OCI-LY1 (cell line): ENCODE results near the gene TTC28.
"Not testable (repeated sequence)": the region's sequence is repeated elsewhere in the genome, so short reads cannot be mapped to it uniquely, and the experiment has no call there.

Source experiments
- H2AFZ ChIP-seq: fragments of 200-600 bp; sonication (generic), shearing (Covaris generic); 2 replicates; pipeline ENCODE4 v1.6.0; 2014; ENCODE audit warnings: antibody characterized with exemption, mild to moderate bottlenecking, low read length
- H3F3A ChIP-seq: fragments of 200-600 bp; sonication (generic), shearing (Covaris generic); 2 replicates; pipeline ENCODE4 v1.6.0; 2014; ENCODE audit warnings: mild to moderate bottlenecking, antibody characterized with exemption, low read length, moderate library complexity; ENCODE audit not compliant: insufficient read depth
- H3K27ac ChIP-seq: fragments of 200-600 bp; sonication (generic); 2 replicates; pipeline ENCODE4 v1.5.1; 2014; ENCODE audit warnings: low read length, mixed run types, mild to moderate bottlenecking, low read depth; ENCODE audit not compliant: poor library complexity, severe bottlenecking
- H3K27me3 ChIP-seq: fragments of 200-600 bp; sonication (generic); 2 replicates; pipeline ENCODE4 v1.6.0; 2014; ENCODE audit warnings: antibody characterized with exemption, mild to moderate bottlenecking, low read length, moderate library complexity; ENCODE audit not compliant: insufficient read depth
- H3K36me3 ChIP-seq: fragments of 200-600 bp; sonication (generic); 2 replicates; pipeline ENCODE4 v1.6.1; 2014; ENCODE audit warnings: mild to moderate bottlenecking, antibody characterized with exemption, low read length, moderate library complexity, mixed read lengths; ENCODE audit not compliant: insufficient read depth
- H3K4me1 ChIP-seq: fragments of 200-600 bp; sonication (generic); 2 replicates; pipeline ENCODE4 v1.5.1; 2014; ENCODE audit warnings: mild to moderate bottlenecking, low read length, moderate library complexity; ENCODE audit not compliant: insufficient read depth, severe bottlenecking
- H3K4me2 ChIP-seq: fragments of 200-600 bp; sonication (generic), shearing (Covaris generic); 2 replicates; pipeline ENCODE4 v1.6.1; 2014; ENCODE audit warnings: low read length
- H3K4me3 ChIP-seq: fragments of 200-600 bp; sonication (generic); 2 replicates; pipeline ENCODE4 v1.5.1; 2014; ENCODE audit warnings: low read length, low read depth, mild to moderate bottlenecking, mixed read lengths; ENCODE audit not compliant: poor library complexity, severe bottlenecking
- H3K79me2 ChIP-seq: fragments of 200-600 bp; shearing (Covaris generic); 2 replicates; pipeline ENCODE4 v1.6.1; 2016; ENCODE audit warnings: mixed run types, low read length, mixed read lengths; ENCODE audit not compliant: insufficient read depth
- H3K9ac ChIP-seq: fragments of 200-600 bp; sonication (generic), shearing (Covaris generic); 2 replicates; pipeline ENCODE4 v1.6.1; 2014; ENCODE audit warnings: mild to moderate bottlenecking, low read length, mixed read lengths
- H3K9me2 ChIP-seq: fragments of 200-600 bp; sonication (generic), shearing (Covaris generic); 2 replicates; pipeline ENCODE4 v1.6.1; 2014; ENCODE audit warnings: low read depth, mild to moderate bottlenecking, low read length, mixed read lengths
- H3K9me3 ChIP-seq: fragments of 200-600 bp; shearing (Covaris generic); 2 replicates; pipeline ENCODE4 v1.6.1; 2014; ENCODE audit warnings: low read length, mixed read lengths
- H4K20me1 ChIP-seq: fragments of 200-600 bp; sonication (generic), shearing (Covaris generic); 2 replicates; pipeline ENCODE4 v1.6.0; 2016; ENCODE audit warnings: mild to moderate bottlenecking, low read length; ENCODE audit not compliant: insufficient read depth
- EZH2 ChIP-seq: fragments of 200-600 bp; sonication (generic), shearing (Covaris generic); IDR thresholded peaks from 2 replicates; pipeline ENCODE4 v1.8.0; 2017; ENCODE audit warnings: borderline replicate concordance, mixed run types, mild to moderate bottlenecking, antibody characterized with exemption, low read length, moderate library complexity, mixed read lengths
- TF ChIP-seq, protein P1 (sequence below): fragments of 200-600 bp; sonication (generic), shearing (Covaris generic); IDR thresholded peaks from 2 replicates; pipeline ENCODE4 v1.5.1; 2017; ENCODE audit warnings: mild to moderate bottlenecking, antibody characterized with exemption, low read length, moderate library complexity, mixed read lengths

The TTC28 gene

GRCh38 chr22:28703436-28703835, 23.8 kb upstream of the TTC28 start:
- Histone ChIP-seq H2AFZ (no peak overlapping the region), H3K27me3 (no peaks in the 10 kb centered on the region), H3K4me3 (no peak overlapping the region), H3K4me2 (no peak overlapping the region), H3K79me2 (no peaks in the 10 kb centered on the region), H4K20me1 (no peaks in the 10 kb centered on the region), H3K4me1 (peaks cover 14% of the 10 kb centered on the region), H3K36me3 (peaks cover 36% of the 10 kb centered on the region), H3K9me3 (no peaks in the 10 kb centered on the region), H3K9ac (no peak overlapping the region), H3F3A (no peaks in the 10 kb centered on the region), H3K27ac (no peak overlapping the region), H3K9me2 (no peaks in the 10 kb centered on the region)
- TF ChIP-seq, protein P1, sequence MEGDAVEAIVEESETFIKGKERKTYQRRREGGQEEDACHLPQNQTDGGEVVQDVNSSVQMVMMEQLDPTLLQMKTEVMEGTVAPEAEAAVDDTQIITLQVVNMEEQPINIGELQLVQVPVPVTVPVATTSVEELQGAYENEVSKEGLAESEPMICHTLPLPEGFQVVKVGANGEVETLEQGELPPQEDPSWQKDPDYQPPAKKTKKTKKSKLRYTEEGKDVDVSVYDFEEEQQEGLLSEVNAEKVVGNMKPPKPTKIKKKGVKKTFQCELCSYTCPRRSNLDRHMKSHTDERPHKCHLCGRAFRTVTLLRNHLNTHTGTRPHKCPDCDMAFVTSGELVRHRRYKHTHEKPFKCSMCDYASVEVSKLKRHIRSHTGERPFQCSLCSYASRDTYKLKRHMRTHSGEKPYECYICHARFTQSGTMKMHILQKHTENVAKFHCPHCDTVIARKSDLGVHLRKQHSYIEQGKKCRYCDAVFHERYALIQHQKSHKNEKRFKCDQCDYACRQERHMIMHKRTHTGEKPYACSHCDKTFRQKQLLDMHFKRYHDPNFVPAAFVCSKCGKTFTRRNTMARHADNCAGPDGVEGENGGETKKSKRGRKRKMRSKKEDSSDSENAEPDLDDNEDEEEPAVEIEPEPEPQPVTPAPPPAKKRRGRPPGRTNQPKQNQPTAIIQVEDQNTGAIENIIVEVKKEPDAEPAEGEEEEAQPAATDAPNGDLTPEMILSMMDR, result no peak
- TF ChIP-seq EZH2, result no peak

DNA sequence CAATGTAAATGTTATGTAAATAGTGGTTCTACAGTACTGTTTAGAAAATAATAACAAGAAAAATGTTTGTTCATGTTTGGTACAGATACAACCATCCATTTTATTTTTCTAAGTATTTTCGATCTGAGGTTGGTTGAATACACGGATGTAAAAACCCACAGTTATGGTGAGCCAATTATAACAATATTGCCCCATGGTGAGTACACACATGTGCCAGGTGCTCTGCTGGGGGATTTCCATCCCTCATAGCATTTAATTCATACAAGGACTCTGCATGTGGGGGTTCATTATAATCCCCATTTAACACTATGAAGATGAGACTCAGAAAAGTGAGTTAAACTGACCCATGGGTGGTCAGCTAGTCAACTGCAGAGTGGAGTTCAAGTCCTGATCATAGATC, 23.3 kb upstream of the TTC28 start:
- Histone ChIP-seq H3K27me3 (no peaks in the 10 kb centered on the region), H3K27ac (no peak overlapping the region), H4K20me1 (no peaks in the 10 kb centered on the region), H2AFZ (no peak overlapping the region), H3K9ac (no peak overlapping the region), H3K4me1 (peaks cover 14% of the 10 kb centered on the region), H3K4me3 (no peak overlapping the region), H3K36me3 (peaks cover 36% of the 10 kb centered on the region), H3F3A (no peaks in the 10 kb centered on the region), H3K9me2 (no peaks in the 10 kb centered on the region), H3K79me2 (no peaks in the 10 kb centered on the region), H3K4me2 (no peak overlapping the region), H3K9me3 (no peaks in the 10 kb centered on the region)
- no peak for TF ChIP-seq EZH2
- TF ChIP-seq, protein P1, result no peak

DNA sequence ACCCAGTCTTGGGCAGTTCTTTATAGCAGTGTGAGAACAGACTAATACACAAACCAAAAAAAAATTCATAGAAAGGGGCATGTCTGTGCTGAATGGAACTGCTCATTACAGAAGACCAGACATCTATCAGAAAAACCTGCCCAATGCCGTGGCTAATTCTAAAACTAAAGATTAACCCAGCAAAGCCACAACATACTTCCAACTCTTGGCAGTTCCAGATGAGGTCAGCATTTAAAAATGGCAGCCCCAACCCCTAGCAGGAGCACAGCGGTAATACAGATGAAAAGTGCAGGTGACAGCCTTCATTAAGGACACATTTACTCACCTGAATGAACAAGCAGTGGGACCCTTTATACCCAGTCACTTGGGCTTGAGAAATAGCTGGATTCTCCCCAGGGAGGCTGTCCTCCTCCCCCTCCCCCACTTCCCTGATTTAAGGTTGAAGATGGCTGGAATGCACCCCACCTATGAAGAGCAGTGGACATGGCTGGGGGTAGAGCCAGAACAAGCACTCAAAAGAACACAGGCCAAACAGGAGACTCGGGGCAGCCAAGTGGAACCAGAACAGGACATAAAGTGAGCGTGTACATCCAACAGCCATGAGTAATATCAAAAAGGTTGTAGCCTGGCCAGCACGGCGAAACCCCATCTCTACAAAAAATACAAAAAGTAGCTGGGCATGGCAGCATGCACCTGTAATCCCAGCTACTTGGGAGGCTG, 13.6 kb upstream of the TTC28 start:
- H3K27me3 ChIP-seq, H3K27ac ChIP-seq, H4K20me1 ChIP-seq, H3K4me3 ChIP-seq, H3K79me2 ChIP-seq, H3K4me1 ChIP-seq, H3F3A ChIP-seq, H2AFZ ChIP-seq, H3K9me2 ChIP-seq, H3K9me3 ChIP-seq, H3K4me2 ChIP-seq, H3K9ac ChIP-seq: not testable (repeated sequence)
- H3K36me3 ChIP-seq, result peaks cover 40% of the 10 kb centered on the region

DNA sequence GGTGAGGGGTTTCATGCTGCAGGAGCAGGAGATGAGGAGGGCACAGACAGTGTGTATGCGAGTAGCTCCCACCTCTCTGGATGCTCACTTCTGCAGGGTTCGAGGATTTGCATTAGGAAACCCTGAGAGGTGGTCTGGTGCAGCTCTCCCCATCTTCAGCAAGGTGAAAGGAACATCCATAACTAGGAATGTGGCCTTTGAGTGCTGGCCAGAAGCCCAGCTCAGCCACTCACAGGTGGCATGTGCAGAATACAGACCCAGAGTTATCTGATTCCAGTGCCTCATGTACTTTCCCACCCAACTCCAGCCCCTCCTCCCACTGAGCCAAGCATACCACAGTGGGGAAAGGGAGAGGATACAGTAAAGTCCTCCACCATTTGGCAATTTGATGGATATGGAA, 10.2 kb upstream of the TTC28 start:
- H3K27ac ChIP-seq, H3F3A ChIP-seq, H3K4me2 ChIP-seq, H3K4me3 ChIP-seq, H3K9me3 ChIP-seq, H3K4me1 ChIP-seq, H3K27me3 ChIP-seq, H3K9me2 ChIP-seq, H3K79me2 ChIP-seq, H3K9ac ChIP-seq, H4K20me1 ChIP-seq, H2AFZ ChIP-seq: not testable (repeated sequence)
- H3K36me3 ChIP-seq, result peaks cover 33% of the 10 kb centered on the region

- not testable (repeated sequence) for H3K9me3 ChIP-seq, H3K4me2 ChIP-seq, H3K9ac ChIP-seq, H2AFZ ChIP-seq, H3K27me3 ChIP-seq, H3F3A ChIP-seq, H3K4me1 ChIP-seq, H3K79me2 ChIP-seq, H3K4me3 ChIP-seq, H3K36me3 ChIP-seq, H4K20me1 ChIP-seq, H3K9me2 ChIP-seq, H3K27ac ChIP-seq
Observed at GRCh38 chr22:28682966-28683365, 3.3 kb upstream of the TTC28 start.

DNA sequence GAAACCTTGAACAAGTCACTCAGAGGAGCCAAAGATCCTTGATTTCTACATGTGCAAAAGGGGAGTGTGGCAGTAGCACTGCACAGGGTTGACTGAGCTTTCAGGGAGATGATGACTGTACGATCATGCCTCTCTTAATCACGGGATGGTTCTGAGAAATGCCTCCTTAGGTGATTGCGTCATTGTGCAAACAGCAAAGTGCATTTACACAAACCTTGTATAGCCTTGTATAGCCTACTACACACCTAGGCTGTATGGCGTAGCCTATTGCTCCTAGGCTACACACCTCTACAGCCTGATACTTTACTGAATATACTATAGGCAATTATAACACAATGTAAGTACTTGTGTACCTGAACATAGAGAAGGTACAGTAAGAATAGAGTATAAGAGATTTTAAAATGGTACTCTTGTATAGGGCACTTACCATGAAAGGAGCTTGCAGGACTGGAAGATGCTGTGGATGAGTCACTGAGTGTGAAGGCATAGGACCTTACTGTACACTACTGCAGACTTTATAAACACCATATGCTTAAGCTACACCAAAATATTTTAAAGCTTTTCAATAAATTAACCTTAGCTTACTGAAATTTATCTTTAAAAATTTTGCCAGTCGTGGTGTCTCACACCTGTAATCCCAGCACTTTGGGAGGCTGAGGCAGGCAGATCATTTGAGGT, 1.3 kb upstream of the TTC28 start:
- not testable (repeated sequence) for H3K4me2 ChIP-seq, H3K36me3 ChIP-seq, H3K27ac ChIP-seq, H3K9ac ChIP-seq, H3F3A ChIP-seq, H3K9me2 ChIP-seq, H3K4me3 ChIP-seq, H2AFZ ChIP-seq, H3K9me3 ChIP-seq, H3K27me3 ChIP-seq, H3K79me2 ChIP-seq, H3K4me1 ChIP-seq, H4K20me1 ChIP-seq
